HT-29 (cell line): Measurements from ENCODE around the gene RGPD3. TPM values are rescaled to one million over a fixed set of nuclear protein-coding genes. Genes with fewer than 3 reads are reported as not detected.

Experiments used
- DNase-seq: peaks from one replicate; pipeline ENCODE4 v3.0.0-alpha.2; 2015; ENCODE audit warnings: low spot score
- total RNA-seq: library from RNA; depleted of rRNA; stranded (reverse); fragments of >200 nt; shearing (Covaris generic); gene quantifications from 2 replicates; pipeline ENCODE4 v1.2.3, GENCODE V29; 2014; rRNA removed

RGPD3 gene
- total RNA-seq, 1 experiment from 2014 or later, result not detected

GRCh38 chr2:106342831-106343251 is 125.4 kb downstream of the RGPD3 start:
- DNase-seq, result no peak

- no peak for DNase-seq
These were observed 126.5 kb downstream of the RGPD3 start for GRCh38 chr2:106341666-106342065.

Other genes starting within 250 kb of the RGPD3 start
- not detected in 2 replicates for gene CD8B2, start 19.0 kb upstream of the RGPD3 start, total RNA-seq